Kidney (tissue), 14 donors: Measurements from ENCODE around the gene RASGRF2. TPM values are rescaled to one million over a fixed set of nuclear protein-coding genes. Genes with fewer than 3 reads are reported as not detected.

Experiments
- DNase-seq, 5 donors: peaks; one replicate each; pipeline ENCODE4 v3.0.0-alpha.2; 2013 to 2020
- FAIRE-seq: peaks from 2 replicates; lab custom pipeline; 2012; peaks lifted over from hg19 to GRCh38; lab: Jason Lieb, UNC
- H3K27ac ChIP-seq, 2 donors: one replicate each; pipeline ENCODE4 v1.7.0; 2013; ENCODE audit warnings: low read depth in 2 of 2, low read length in 2 of 2, inconsistent platforms in 1 of 2
- H3K27me3 ChIP-seq: one replicate; pipeline ENCODE4 v1.7.1; 2013; ENCODE audit warnings: low read length, inconsistent platforms; ENCODE audit not compliant: control insufficient read depth, insufficient read depth
- H3K36me3 ChIP-seq, 3 donors: one replicate each; pipeline versions ENCODE4 v1.7.0 to v1.7.1; 2013; ENCODE audit warnings: low read length in 3 of 3, control low read depth in 1 of 3, inconsistent platforms in 1 of 3; ENCODE audit not compliant: insufficient read depth in 3 of 3, control insufficient read depth in 2 of 3
- H3K4me1 ChIP-seq, 3 donors: one replicate each; pipeline versions ENCODE4 v1.7.0 to v1.7.1; 2013; ENCODE audit warnings: low read length in 3 of 3, inconsistent platforms in 1 of 3, low read depth in 1 of 3; ENCODE audit not compliant: control insufficient read depth in 2 of 3, insufficient read depth in 2 of 3
- H3K4me3 ChIP-seq, 3 donors: one replicate each; pipeline versions ENCODE4 v1.7.0 to v1.8.1; 2013; ENCODE audit warnings: low read length in 3 of 3, control low read depth in 1 of 3, inconsistent platforms in 1 of 3
- H3K9ac ChIP-seq, 3 donors: one replicate each; pipeline versions ENCODE4 v1.7.0 to v1.7.1; 2013; ENCODE audit warnings: low read length in 3 of 3, control low read depth in 1 of 3, inconsistent platforms in 1 of 3
- H3K9me3 ChIP-seq, 3 donors: one replicate each; pipeline versions ENCODE4 v1.7.0 to v1.7.1; 2013; ENCODE audit warnings: low read length in 3 of 3, control low read depth in 1 of 3, inconsistent platforms in 1 of 3; ENCODE audit not compliant: control insufficient read depth in 2 of 3, insufficient read depth in 1 of 3
- intact Hi-C: fragments of 100-400 bp; cut with DNase I; formaldehyde crosslinking; loops from one replicate; pipeline ENCODE4 v1.11.1; 2022
- polyA plus RNA-seq: library from polyadenylated mRNA; stranded (reverse); fragments of 350-450 nt; fragmentation: Illumina TruSeq; extraction: RNeasy Lipid Tissue Mini Kit (QIAGEN cat#74804); gene quantifications from one replicate; pipeline ENCODE4 v1.2.3, GENCODE V29; 2014; ENCODE audit warnings: low read depth, low replicate concordance; ENCODE audit not compliant: insufficient read depth
- total RNA-seq: library from RNA; stranded (reverse); fragmentation: NEBNext Ultra II Directional; extraction: Animal tissue kit (Norgen Biotek cat#: 25700); gene quantifications from one replicate; pipeline ENCODE4 v1.2.1, GENCODE V29; 2021
- TF ChIP-seq, protein P1 (sequence below): IDR thresholded peaks from 3 replicates; pipeline ENCODE4 v1.5.1; 2012; ENCODE audit warnings: mild to moderate bottlenecking, moderate library complexity, borderline replicate concordance; ENCODE audit not compliant: insufficient read depth; ENCODE audit errors: extremely low read depth
- donor health status: control.
- donor health status: control.
- donor health status: control.
- donor health status: control.
- donor health status: control.
- donor health status: DM: yes; HTN: yes; CAD: no.
- donor health status: Normal renal cell carcinoma (clear cell type).

The RASGRF2 gene
- total and polyA plus RNA-seq, 2 donors from 2014 or later, result 4.9 to 14.7 TPM

DNA sequence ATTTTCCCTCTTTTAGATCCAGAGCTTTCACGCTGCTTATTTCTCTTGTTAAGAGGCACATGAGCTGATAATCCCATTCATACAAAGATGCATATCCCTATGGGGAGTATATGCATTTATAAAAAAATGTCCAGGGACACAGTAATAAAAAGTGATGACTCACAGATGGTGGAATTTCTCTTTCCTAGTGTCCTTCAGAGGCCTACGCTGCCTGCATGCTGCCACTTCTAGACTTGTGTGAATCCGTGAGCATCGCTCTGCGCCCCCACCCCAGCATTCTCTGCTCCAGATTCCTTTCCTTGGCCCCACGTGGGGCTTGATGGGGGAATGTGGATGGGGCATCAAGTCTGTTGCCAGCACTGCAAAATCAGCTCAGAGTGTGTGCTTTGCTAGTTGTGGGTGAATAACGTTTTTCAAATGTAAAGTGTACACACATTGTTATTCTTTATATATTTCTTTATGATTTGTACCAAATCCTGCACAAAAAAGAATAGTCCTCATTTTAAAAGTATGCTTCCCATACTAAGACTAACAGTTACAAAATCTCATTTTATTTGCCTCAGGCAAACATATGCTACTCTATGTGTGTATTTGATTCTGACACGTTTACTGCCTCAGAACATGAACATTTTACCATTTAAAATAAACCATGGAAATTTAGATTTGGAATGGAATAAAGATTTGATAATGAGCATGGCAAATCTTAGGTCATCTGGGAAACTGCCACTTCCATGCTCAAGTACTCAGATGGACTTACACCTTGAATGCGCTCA lies 22.4 kb upstream of the RASGRF2 start:
- no peaks in the 10 kb centered on the region for H3K9me3 ChIP-seq
- no peaks in the 10 kb centered on the region for H3K27me3 ChIP-seq
- intact Hi-C loops, result no loop called here
- FAIRE-seq (no peak), DNase-seq (peak in 1 of 5 donors; percentile 72)
- no peak overlapping the region for H3K9ac ChIP-seq
- no peaks in the 10 kb centered on the region for H3K36me3 ChIP-seq
- H3K4me1 ChIP-seq, result no peaks in the 10 kb centered on the region
- H3K27ac ChIP-seq, result no peak overlapping the region
- TF ChIP-seq, protein P1, sequence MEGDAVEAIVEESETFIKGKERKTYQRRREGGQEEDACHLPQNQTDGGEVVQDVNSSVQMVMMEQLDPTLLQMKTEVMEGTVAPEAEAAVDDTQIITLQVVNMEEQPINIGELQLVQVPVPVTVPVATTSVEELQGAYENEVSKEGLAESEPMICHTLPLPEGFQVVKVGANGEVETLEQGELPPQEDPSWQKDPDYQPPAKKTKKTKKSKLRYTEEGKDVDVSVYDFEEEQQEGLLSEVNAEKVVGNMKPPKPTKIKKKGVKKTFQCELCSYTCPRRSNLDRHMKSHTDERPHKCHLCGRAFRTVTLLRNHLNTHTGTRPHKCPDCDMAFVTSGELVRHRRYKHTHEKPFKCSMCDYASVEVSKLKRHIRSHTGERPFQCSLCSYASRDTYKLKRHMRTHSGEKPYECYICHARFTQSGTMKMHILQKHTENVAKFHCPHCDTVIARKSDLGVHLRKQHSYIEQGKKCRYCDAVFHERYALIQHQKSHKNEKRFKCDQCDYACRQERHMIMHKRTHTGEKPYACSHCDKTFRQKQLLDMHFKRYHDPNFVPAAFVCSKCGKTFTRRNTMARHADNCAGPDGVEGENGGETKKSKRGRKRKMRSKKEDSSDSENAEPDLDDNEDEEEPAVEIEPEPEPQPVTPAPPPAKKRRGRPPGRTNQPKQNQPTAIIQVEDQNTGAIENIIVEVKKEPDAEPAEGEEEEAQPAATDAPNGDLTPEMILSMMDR, result no peak
- H3K4me3 ChIP-seq, result no peak overlapping the region

DNA sequence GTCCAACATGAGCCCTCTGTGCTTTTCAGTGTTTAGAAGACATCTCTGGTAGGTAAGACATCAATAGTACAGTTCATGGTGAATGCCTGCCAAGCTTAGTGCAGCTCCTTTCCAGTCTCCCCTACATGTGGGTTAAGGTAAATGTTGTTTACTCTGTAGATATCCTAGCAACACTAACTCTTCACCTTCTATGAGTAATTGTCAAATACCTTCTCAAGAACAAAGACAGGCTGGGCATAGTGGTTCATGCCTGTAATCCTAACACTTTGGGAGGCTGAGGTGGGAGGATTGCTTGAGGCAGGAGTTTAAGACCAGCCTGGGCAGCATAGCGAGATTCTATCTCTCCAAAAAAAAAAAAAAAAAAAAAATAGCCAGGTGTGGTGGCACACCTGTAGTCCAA lies 18.7 kb upstream of the RASGRF2 start:
- Histone ChIP-seq H3K4me1 (no peaks in the 10 kb centered on the region), H3K9ac (no peak overlapping the region), H3K27me3 (no peaks in the 10 kb centered on the region), H3K36me3 (no peaks in the 10 kb centered on the region), H3K9me3 (no peaks in the 10 kb centered on the region), H3K27ac (no peak overlapping the region), H3K4me3 (no peak overlapping the region)
- FAIRE-seq (no peak), DNase-seq (no peak)
- intact Hi-C loops, result no loop called here
- TF ChIP-seq, protein P1, result no peak

DNA sequence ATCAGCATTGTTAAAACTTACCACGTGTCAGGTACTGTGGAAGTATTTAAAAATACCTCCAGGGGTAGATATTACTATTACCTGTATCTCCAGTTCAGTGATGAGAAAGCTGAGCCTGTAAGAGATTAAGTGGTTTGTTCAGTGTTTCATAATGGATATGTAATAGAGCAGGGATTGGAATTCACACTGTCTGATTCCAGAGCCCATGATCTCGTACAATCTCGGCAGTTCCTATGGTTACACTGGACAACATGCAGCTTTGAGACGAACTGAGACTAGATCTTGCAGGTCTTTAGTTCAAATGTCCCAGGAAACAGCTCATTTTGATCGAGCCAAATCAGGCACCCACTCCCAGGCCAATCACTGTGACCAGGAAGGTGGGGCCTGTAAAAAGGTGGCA lies 8.8 kb upstream of the RASGRF2 start:
- H3K36me3 ChIP-seq, result no peaks in the 10 kb centered on the region
- H3K27me3 ChIP-seq, result no peaks in the 10 kb centered on the region
- FAIRE-seq, result no peak
- no peaks in the 10 kb centered on the region for H3K9me3 ChIP-seq
- no peaks in the 10 kb centered on the region for H3K4me1 ChIP-seq
- no peak overlapping the region for H3K9ac ChIP-seq
- H3K27ac ChIP-seq, result no peak overlapping the region
- intact Hi-C loops, result no loop called here
- H3K4me3 ChIP-seq, result no peak overlapping the region
- TF ChIP-seq, protein P1, result no peak
- no peak for DNase-seq

DNA sequence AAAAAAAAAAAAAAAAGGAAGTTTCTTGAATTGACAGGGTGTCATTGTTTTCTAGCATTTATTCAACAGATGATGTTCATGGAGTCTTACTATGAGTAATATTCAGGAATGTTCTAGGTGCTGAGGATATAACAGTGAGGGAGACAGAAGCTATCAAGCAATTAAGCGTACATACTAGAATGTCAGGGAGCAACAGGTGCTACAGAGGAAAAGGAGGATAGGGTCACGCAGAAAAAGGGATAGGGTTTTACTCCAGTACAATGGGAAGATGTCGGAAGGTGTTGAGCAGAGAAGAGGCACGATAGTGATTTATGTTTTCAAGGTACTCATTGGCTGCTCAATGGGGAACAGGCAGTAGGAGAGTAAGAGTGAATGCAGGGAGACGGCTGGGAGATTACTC lies 6.6 kb upstream of the RASGRF2 start:
- H3K27ac ChIP-seq, result no peak overlapping the region
- DNase-seq, result no peak
- no peak overlapping the region for H3K9ac ChIP-seq
- TF ChIP-seq, protein P1, result no peak
- no peaks in the 10 kb centered on the region for H3K36me3 ChIP-seq
- FAIRE-seq, result no peak
- H3K27me3 ChIP-seq, result peaks cover 3% of the 10 kb centered on the region
- intact Hi-C loops, result no loop called here
- no peaks in the 10 kb centered on the region for H3K4me1 ChIP-seq
- H3K4me3 ChIP-seq, result no peak overlapping the region
- H3K9me3 ChIP-seq, result no peaks in the 10 kb centered on the region
